K562 (cell line): ENCODE results near the gene CHAD. TPM values are rescaled to one million over a fixed set of nuclear protein-coding genes. Genes with fewer than 3 reads are reported as not detected.
A peak's percentile ranks its signal among the peaks of the same experiment; 100 is the strongest.

ENCODE experiments used
- ATAC-seq: fragments of 200-7000 bp; cut with Tn5 transposase; 3 replicates; pipeline ENCODE4 v1.9.1; 2020; ENCODE audit warnings: moderate library complexity
- BruUV-seq: library from RNA; stranded (reverse); fragments of 400-500 nt; replicated peaks from 2 replicates; lab custom pipeline; 2021; lab: Mats Ljungman, UMichigan
- CTCF ChIA-PET: fragments of 300-600 bp; formaldehyde crosslinking; extraction: SDS; loops from one replicate; lab custom pipeline; 2021; ENCODE audit warnings: low intra/inter-chr PET ratio; lab: Yijun Ruan, JAX
- POLR2A ChIA-PET: fragments of 300-600, 350-650 bp; sonication (Branson Sonifier 250); formaldehyde crosslinking; extraction: SDS; loops from one replicate; lab custom pipeline; 2021; ENCODE audit warnings: antibody characterized with exemption, inconsistent platforms; lab: Yijun Ruan, JAX
- DNase-seq, 4 experiments: peaks; one replicate each; pipeline versions ENCODE4 v3.0.0 to v3.0.0-alpha.2; 2011 to 2018; ENCODE audit warnings: low spot score in 3 of 4, mixed read lengths in 3 of 4; ENCODE audit errors: extremely low read depth in 1 of 4
- FAIRE-seq: peaks from 2 replicates; lab custom pipeline; 2011; peaks lifted over from hg19 to GRCh38; lab: Jason Lieb, UNC
- H2AFZ ChIP-seq: 2 replicates; pipeline ENCODE4 v1.6.0; 2011; ENCODE audit warnings: low read depth, low read length, control low read depth, inconsistent platforms
- H3K27ac ChIP-seq: fragments of 200-600 bp; 3 replicates; pipeline ENCODE4 v1.8.0; 2011; ENCODE audit warnings: low read depth, mild to moderate bottlenecking, control low read depth, inconsistent platforms, low read length, moderate library complexity, mixed read lengths; ENCODE audit errors: extremely low read depth
- H3K27me3 ChIP-seq, 2 experiments: fragments of 300-600 bp in 1 of 2; 2 replicates in 1 of 2; 3 replicates in 1 of 2; pipeline versions ENCODE4 v1.6.0 to v1.8.0; 2011; ENCODE audit warnings: inconsistent platforms in 2 of 2, low read length in 2 of 2, mild to moderate bottlenecking in 1 of 2, mixed read lengths in 1 of 2, moderate library complexity in 1 of 2; ENCODE audit not compliant: control insufficient read depth in 2 of 2, insufficient read depth in 2 of 2
- H3K36me3 ChIP-seq: fragments of 300-600 bp; 3 replicates; pipeline ENCODE4 v1.8.0; 2011; ENCODE audit warnings: mild to moderate bottlenecking, low read length, inconsistent platforms; ENCODE audit not compliant: control insufficient read depth, insufficient read depth
- H3K4me1 ChIP-seq, 2 experiments: fragments of 200-600 bp in 1 of 2; replicated peaks in 1 of 2; 2 replicates in 1 of 2; 3 replicates in 1 of 2; pipeline versions ENCODE4 v1.5.1 to v1.8.0; 2011; ENCODE audit warnings: inconsistent platforms in 2 of 2, low read length in 2 of 2, mild to moderate bottlenecking in 1 of 2, mixed read lengths in 1 of 2, moderate library complexity in 1 of 2; ENCODE audit not compliant: control insufficient read depth in 2 of 2, insufficient read depth in 2 of 2
- H3K4me2 ChIP-seq: 2 replicates; pipeline ENCODE4 v1.6.1; 2011; ENCODE audit warnings: low read length, control low read depth, inconsistent platforms, mixed read lengths; ENCODE audit not compliant: insufficient read depth
- H3K4me3 ChIP-seq: fragments of 200-600 bp; sonication (generic), shearing (Covaris generic); 2 replicates; pipeline ENCODE4 v1.5.1; 2016; ENCODE audit warnings: control low read depth, inconsistent platforms
- H3K79me2 ChIP-seq: fragments of 200-600 bp; 3 replicates; pipeline ENCODE4 v1.8.0; 2011; ENCODE audit warnings: low read length, inconsistent platforms; ENCODE audit not compliant: control insufficient read depth, insufficient read depth
- H3K9ac ChIP-seq, 2 experiments: 2 replicates each; pipeline versions ENCODE4 v1.6.0 to v1.6.1; 2011; ENCODE audit warnings: low read depth in 2 of 2, low read length in 2 of 2, control low read depth in 1 of 2, inconsistent platforms in 1 of 2, mild to moderate bottlenecking in 1 of 2, mixed read lengths in 1 of 2; ENCODE audit not compliant: insufficient read depth in 1 of 2
- H3K9me1 ChIP-seq: one replicate; pipeline ENCODE4 v1.6.0; 2011; ENCODE audit warnings: inconsistent platforms, mild to moderate bottlenecking, low read length, moderate library complexity; ENCODE audit not compliant: control insufficient read depth, insufficient read depth
- H3K9me3 ChIP-seq: replicated peaks from 2 replicates; pipeline ENCODE4 v1.5.1; 2011; ENCODE audit warnings: low read depth, low read length, inconsistent platforms; ENCODE audit not compliant: control insufficient read depth, insufficient read depth
- H4K20me1 ChIP-seq: replicated peaks from 2 replicates; pipeline ENCODE4 v1.6.1; 2011; ENCODE audit warnings: low read length, inconsistent platforms, mixed read lengths; ENCODE audit not compliant: control insufficient read depth, insufficient read depth
- BCOR ChIP-seq: fragments of 450-650 bp; IDR thresholded peaks from 2 replicates; pipeline ENCODE4 v1.6.1; 2016
- ESRRA ChIP-seq: fragments of 450-650 bp; IDR thresholded peaks from 2 replicates; pipeline ENCODE4 v1.6.1; 2014; ENCODE audit warnings: low read depth, mild to moderate bottlenecking, moderate library complexity, borderline replicate concordance
- KDM1A ChIP-seq, 2 experiments: fragments of 450-650 bp; IDR thresholded peaks; 2 replicates each; pipeline ENCODE4 v1.6.1; 2016; ENCODE audit warnings: mild to moderate bottlenecking in 2 of 2
- OTX1 ChIP-seq: fragments of 450-650 bp; formaldehyde crosslinking; IDR thresholded peaks from 2 replicates; pipeline ENCODE4 v1.4.0; 2022; ENCODE audit warnings: mild to moderate bottlenecking
- RBM25 ChIP-seq: fragments of 200-400 bp; formaldehyde crosslinking; IDR thresholded peaks from 2 replicates; pipeline ENCODE4 v1.6.1; 2018; ENCODE audit warnings: low read length, low read depth, moderate library complexity; ENCODE audit not compliant: severe bottlenecking
- TFE3 ChIP-seq: fragments of 450-650 bp; formaldehyde crosslinking; IDR thresholded peaks from 2 replicates; pipeline ENCODE4 v1.4.0; 2020; ENCODE audit warnings: mild to moderate bottlenecking, mixed read lengths
- ZNF384 ChIP-seq: IDR thresholded peaks from 2 replicates; pipeline ENCODE4 v1.6.1; 2012; ENCODE audit warnings: low read depth, low read length, improper control_type of control experiment
- ZNF699 ChIP-seq: fragments of 250-450 bp; sonication (Bioruptor Pico); IDR thresholded peaks from 2 replicates; pipeline ENCODE4 v1.8.0; 2021; ENCODE audit warnings: mild to moderate bottlenecking, moderate library complexity; ENCODE audit not compliant: insufficient replicate concordance
- WGBS: fragments of 100-300 bp; shearing (Covaris generic); methylation state at CpG from one replicate; pipeline ENCODE4 v1.1.6; 2016; ENCODE audit warnings: low coverage, mixed read lengths; ENCODE audit not compliant: insufficient coverage; ENCODE audit errors: missing lambda C conversion rate; 5-methylcytosine and 5-hydroxymethylcytosine counted together
- in situ Hi-C: fragments of 300-500 bp; cut with MboI; formaldehyde crosslinking; loops from 4 replicates; pipeline ENCODE4 v1.15.0; 2018; ENCODE audit warnings: inconsistent platforms, mixed read lengths
- intact Hi-C: fragments of 100-400 bp; cut with micrococcal nuclease; formaldehyde crosslinking; loops from 2 replicates; pipeline ENCODE4 v1.14.2; 2022
- polyA plus RNA-seq, 8 experiments: library from polyadenylated mRNA; depleted of rRNA in 4 of 8; stranded (reverse) in 5 of 8; unstranded in 3 of 8; fragments of >200 nt; fragmentation: Nextera tagmentation in 2 of 8; fragmentation: Illumina TruSeq in 1 of 8; extraction: Ambion mirVana in 2 of 8; extraction: Trizol in 1 of 8; gene quantifications; 2 replicates each; pipeline versions ENCODE4 v1.2.1 to v1.2.3, GENCODE V29; 2011 to 2014; ENCODE audit warnings: inconsistent platforms in 1 of 8, missing spikeins in 1 of 8
- total RNA-seq, 7 experiments: library from RNA; depleted of rRNA in 6 of 7; stranded (reverse); fragments of >200 nt in 6 of 7; fragmentation: Illumina TruSeq in 2 of 7; extraction: Trizol in 2 of 7; gene quantifications; 2 replicates each; pipeline versions ENCODE4 v1.2.1 to v1.2.3, GENCODE V29; 2011 to 2021; ENCODE audit warnings: low replicate concordance in 1 of 7
- TF ChIP-seq, protein P1 (sequence below): sonication (generic); formaldehyde crosslinking; IDR thresholded peaks from 2 replicates; pipeline ENCODE4 v1.8.0; 2023; ENCODE audit warnings: missing genetic modification reagents, mild to moderate bottlenecking, borderline replicate concordance
- TF ChIP-seq, protein P2 (sequence below): fragments of 450-650 bp; IDR thresholded peaks from 2 replicates; pipeline ENCODE4 v1.6.1; 2018; ENCODE audit not compliant: partially characterized antibody

The CHAD gene
- total and polyA plus RNA-seq, 9 of the 15 experiments (the other 6 are each of a cell fraction or from before 2014, with no cell fraction given) = not detected

DNA sequence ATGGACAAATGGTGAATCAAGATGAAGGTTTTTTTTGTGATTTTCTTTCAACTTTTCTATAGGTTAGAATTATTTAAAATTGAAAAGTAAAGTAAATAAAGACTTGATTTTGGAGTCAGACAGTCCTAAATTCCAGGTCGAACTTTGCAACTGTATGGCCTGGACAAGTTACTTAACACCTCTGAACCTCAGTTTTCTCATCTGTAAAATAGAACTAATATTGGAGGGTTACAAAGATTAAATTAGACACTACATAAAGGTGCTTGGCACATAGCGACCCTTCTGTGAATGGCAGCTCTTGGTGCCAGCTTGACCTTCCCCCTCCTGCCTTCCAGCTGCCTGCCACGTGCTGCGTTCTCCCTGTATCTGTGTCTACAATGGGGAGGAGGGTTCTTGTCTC, 13.0 kb upstream of the CHAD start:
- no TSS peak for BruUV-seq
- peak; percentile 75 for TF ChIP-seq RBM25
- TF ChIP-seq OTX1 = no peak
- TF ChIP-seq BCOR = peak; percentile 55; the same call in 1 of the 2 replicates
- no peak for TF ChIP-seq ESRRA
- no peak for TF ChIP-seq ZNF699 (CRISPR knock-in tag)
- 0 out of 4 replicates have a peak, but pooled peaks of 1 of the 2 experiments have one; percentile 19 for TF ChIP-seq KDM1A (IDR thresholded peaks at IDR 0.05)
- no peak for TF ChIP-seq ZNF384
- no peak for TF ChIP-seq TFE3
- TF ChIP-seq, protein P1, sequence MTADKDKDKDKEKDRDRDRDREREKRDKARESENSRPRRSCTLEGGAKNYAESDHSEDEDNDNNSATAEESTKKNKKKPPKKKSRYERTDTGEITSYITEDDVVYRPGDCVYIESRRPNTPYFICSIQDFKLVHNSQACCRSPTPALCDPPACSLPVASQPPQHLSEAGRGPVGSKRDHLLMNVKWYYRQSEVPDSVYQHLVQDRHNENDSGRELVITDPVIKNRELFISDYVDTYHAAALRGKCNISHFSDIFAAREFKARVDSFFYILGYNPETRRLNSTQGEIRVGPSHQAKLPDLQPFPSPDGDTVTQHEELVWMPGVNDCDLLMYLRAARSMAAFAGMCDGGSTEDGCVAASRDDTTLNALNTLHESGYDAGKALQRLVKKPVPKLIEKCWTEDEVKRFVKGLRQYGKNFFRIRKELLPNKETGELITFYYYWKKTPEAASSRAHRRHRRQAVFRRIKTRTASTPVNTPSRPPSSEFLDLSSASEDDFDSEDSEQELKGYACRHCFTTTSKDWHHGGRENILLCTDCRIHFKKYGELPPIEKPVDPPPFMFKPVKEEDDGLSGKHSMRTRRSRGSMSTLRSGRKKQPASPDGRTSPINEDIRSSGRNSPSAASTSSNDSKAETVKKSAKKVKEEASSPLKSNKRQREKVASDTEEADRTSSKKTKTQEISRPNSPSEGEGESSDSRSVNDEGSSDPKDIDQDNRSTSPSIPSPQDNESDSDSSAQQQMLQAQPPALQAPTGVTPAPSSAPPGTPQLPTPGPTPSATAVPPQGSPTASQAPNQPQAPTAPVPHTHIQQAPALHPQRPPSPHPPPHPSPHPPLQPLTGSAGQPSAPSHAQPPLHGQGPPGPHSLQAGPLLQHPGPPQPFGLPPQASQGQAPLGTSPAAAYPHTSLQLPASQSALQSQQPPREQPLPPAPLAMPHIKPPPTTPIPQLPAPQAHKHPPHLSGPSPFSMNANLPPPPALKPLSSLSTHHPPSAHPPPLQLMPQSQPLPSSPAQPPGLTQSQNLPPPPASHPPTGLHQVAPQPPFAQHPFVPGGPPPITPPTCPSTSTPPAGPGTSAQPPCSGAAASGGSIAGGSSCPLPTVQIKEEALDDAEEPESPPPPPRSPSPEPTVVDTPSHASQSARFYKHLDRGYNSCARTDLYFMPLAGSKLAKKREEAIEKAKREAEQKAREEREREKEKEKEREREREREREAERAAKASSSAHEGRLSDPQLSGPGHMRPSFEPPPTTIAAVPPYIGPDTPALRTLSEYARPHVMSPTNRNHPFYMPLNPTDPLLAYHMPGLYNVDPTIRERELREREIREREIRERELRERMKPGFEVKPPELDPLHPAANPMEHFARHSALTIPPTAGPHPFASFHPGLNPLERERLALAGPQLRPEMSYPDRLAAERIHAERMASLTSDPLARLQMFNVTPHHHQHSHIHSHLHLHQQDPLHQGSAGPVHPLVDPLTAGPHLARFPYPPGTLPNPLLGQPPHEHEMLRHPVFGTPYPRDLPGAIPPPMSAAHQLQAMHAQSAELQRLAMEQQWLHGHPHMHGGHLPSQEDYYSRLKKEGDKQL = no peak
- TF ChIP-seq, protein P2, sequence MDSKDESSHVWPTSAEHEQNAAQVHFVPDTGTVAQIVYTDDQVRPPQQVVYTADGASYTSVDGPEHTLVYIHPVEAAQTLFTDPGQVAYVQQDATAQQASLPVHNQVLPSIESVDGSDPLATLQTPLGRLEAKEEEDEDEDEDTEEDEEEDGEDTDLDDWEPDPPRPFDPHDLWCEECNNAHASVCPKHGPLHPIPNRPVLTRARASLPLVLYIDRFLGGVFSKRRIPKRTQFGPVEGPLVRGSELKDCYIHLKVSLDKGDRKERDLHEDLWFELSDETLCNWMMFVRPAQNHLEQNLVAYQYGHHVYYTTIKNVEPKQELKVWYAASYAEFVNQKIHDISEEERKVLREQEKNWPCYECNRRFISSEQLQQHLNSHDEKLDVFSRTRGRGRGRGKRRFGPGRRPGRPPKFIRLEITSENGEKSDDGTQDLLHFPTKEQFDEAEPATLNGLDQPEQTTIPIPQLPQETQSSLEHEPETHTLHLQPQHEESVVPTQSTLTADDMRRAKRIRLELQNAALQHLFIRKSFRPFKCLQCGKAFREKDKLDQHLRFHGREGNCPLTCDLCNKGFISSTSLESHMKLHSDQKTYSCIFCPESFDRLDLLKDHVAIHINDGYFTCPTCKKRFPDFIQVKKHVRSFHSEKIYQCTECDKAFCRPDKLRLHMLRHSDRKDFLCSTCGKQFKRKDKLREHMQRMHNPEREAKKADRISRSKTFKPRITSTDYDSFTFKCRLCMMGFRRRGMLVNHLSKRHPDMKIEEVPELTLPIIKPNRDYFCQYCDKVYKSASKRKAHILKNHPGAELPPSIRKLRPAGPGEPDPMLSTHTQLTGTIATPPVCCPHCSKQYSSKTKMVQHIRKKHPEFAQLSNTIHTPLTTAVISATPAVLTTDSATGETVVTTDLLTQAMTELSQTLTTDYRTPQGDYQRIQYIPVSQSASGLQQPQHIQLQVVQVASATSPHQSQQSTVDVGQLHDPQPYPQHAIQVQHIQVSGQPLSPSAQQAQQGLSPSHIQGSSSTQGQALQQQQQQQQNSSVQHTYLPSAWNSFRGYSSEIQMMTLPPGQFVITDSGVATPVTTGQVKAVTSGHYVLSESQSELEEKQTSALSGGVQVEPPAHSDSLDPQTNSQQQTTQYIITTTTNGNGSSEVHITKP = no peak

More for the DNA sequence above, 13.0 kb upstream of the CHAD start:
- in situ Hi-C loops (no loop called here), intact Hi-C loops (loop anchor here (1.0 to 5.0 kb wide), 5 partner anchors 65 to 361 kb away; partner anchors contain the start of gene SPATA20)
- peaks cover 18% of the 10 kb centered on the region for H3K79me2 ChIP-seq
- no peak overlapping the region for H3K4me2 ChIP-seq
- no peak overlapping the region for H3K27ac ChIP-seq
- no peaks in the 10 kb centered on the region for H3K9me1 ChIP-seq
- no peaks in the 10 kb centered on the region for H3K27me3 ChIP-seq
- ChIA-PET CTCF (interaction anchor here (0.6 to 1.0 kb wide), 4 partner anchors 13 to 220 kb away, joined by 3 to 5 read pairs (median 4); partner anchors contain the start of gene SPATA20), POLR2A (interaction anchor here (0.5 kb wide), 1 partner anchor 120 kb away, joined by 3 read pairs; no protein-coding TSS in a partner anchor)
- DNase-seq (no peak), ATAC-seq (no peak), FAIRE-seq (no peak)
- H3K36me3 ChIP-seq = peaks cover 53% of the 10 kb centered on the region
- H4K20me1 ChIP-seq = no peaks in the 10 kb centered on the region
- 53% methylated on average over 4 of the region's 4 CpGs for WGBS
- H3K9me3 ChIP-seq = no peaks in the 10 kb centered on the region
- H3K4me3 ChIP-seq = no peak overlapping the region
- H3K9ac ChIP-seq = peak overlapping the region in 1 of 2 experiments; percentile 82; a peak in 2 of 4 replicates
- no peak overlapping the region for H2AFZ ChIP-seq
- peaks cover 9 to 33% of the 10 kb centered on the region in 2 experiments; a peak in 4 of 5 replicates for H3K4me1 ChIP-seq
